Mucosa of descending colon (tissue), 3 donors: Measurements from ENCODE around the gene MICA. TPM values are rescaled to one million over a fixed set of nuclear protein-coding genes. Genes with fewer than 3 reads are reported as not detected.
"Not testable (repeated sequence)": the region's sequence is repeated elsewhere in the genome, so short reads cannot be mapped to it uniquely, and the experiment has no call there.

ENCODE experiments used
- ATAC-seq: fragments of 200-7000 bp; cut with Tn5 transposase; one replicate; pipeline ENCODE4 v1.9.1; 2020; ENCODE audit warnings: mild to moderate bottlenecking, moderate library complexity
- DNase-seq, 3 donors: peaks; one replicate each; pipeline ENCODE4 v3.0.0-alpha.2; 2020
- H3K36me3 ChIP-seq: fragments of 200-600 bp; one replicate; pipeline ENCODE4 v1.8.0; 2021; ENCODE audit warnings: low read depth, mild to moderate bottlenecking
- H3K4me1 ChIP-seq: fragments of 200-600 bp; one replicate; pipeline ENCODE4 v1.8.0; 2021; ENCODE audit warnings: low read depth, mild to moderate bottlenecking
- H3K4me3 ChIP-seq: fragments of 200-600 bp; one replicate; pipeline ENCODE4 v1.8.0; 2021; ENCODE audit warnings: mild to moderate bottlenecking
- H3K9me3 ChIP-seq: fragments of 200-600 bp; one replicate; pipeline ENCODE4 v1.8.0; 2021; ENCODE audit warnings: mild to moderate bottlenecking
- CTCF ChIP-seq: fragments of 200-600 bp; IDR thresholded peaks from one replicate; pipeline ENCODE4 v1.8.0; 2022; ENCODE audit warnings: antibody characterized with exemption, mild to moderate bottlenecking
- intact Hi-C, 2 donors: fragments of 100-400 bp; cut with DNase I in 1 of 2; cut with micrococcal nuclease in 1 of 2; formaldehyde crosslinking; loops; one replicate each; pipeline versions ENCODE4 v1.11.0 to v1.11.1; 2022; cut with DNase I, micrococcal nuclease
- total RNA-seq, 3 donors: library from RNA; stranded (reverse); fragmentation: NEBNext Ultra II Directional in 2 of 3; extraction: Animal tissue kit (Norgen Biotek cat#: 25700) in 2 of 3; gene quantifications; one replicate each; pipeline versions ENCODE4 v1.2.1 to v1.2.4, GENCODE V29; 2021 to 2023
- donor health status: DM: no; HTN: no; CAD: no; lungs with moderate emphysema.
- donor health status: DM: no; HTN: no; CAD: no.
- donor health status: DM: no; HTN: yes; CAD: no.

The MICA gene
- total RNA-seq, 3 donors from 2014 or later: 18.1 to 24.2 (median 20.7) TPM

GRCh38 chr6:31374118-31374517, 29.3 kb upstream of the MICA start:
- H3K9me3 ChIP-seq, H3K36me3 ChIP-seq, H3K4me3 ChIP-seq, ATAC-seq: not testable (repeated sequence)
- DNase-seq: peak in 1 of 3 donors; percentile 55
- peak; percentile 24 for TF ChIP-seq CTCF
- intact Hi-C loops: loop anchor here in 1 of 2 donors (5.0 kb wide), 1 partner anchor 237 kb away; the partner anchor contains the start of gene PSORS1C2
- peaks cover 13% of the 10 kb centered on the region for H3K4me1 ChIP-seq

GRCh38 chr6:31375699-31376098, 27.7 kb upstream of the MICA start:
- Histone ChIP-seq H3K9me3 (no peaks in the 10 kb centered on the region), H3K4me3 (no peak overlapping the region), H3K36me3 (no peaks in the 10 kb centered on the region), H3K4me1 (peaks cover 13% of the 10 kb centered on the region)
- no peak for DNase-seq
- intact Hi-C loops: no loop called here
- no peak for TF ChIP-seq CTCF
- no peak for ATAC-seq

- Histone ChIP-seq H3K4me1 (peaks cover 13% of the 10 kb centered on the region), H3K4me3 (no peak overlapping the region), H3K36me3 (no peaks in the 10 kb centered on the region), H3K9me3 (no peaks in the 10 kb centered on the region)
- DNase-seq (no peak), ATAC-seq (no peak)
- intact Hi-C loops: no loop called here
- no peak for TF ChIP-seq CTCF
Measured at GRCh38 chr6:31377029-31377428, 26.4 kb upstream of the MICA start.

GRCh38 chr6:31378062-31378720, 25.2 kb upstream of the MICA start:
- TF ChIP-seq CTCF: no peak
- Histone ChIP-seq H3K36me3 (no peaks in the 10 kb centered on the region), H3K4me3 (no peak overlapping the region), H3K4me1 (peaks cover 13% of the 10 kb centered on the region), H3K9me3 (no peaks in the 10 kb centered on the region)
- DNase-seq: peak; percentile 69 to 78 (median 75)
- peak; percentile 94 for ATAC-seq
- intact Hi-C loops: no loop called here

GRCh38 chr6:31378721-31379103, 24.7 kb upstream of the MICA start:
- intact Hi-C loops: no loop called here
- no peak overlapping the region for H3K4me3 ChIP-seq
- no peaks in the 10 kb centered on the region for H3K36me3 ChIP-seq
- TF ChIP-seq CTCF: no peak
- DNase-seq (no peak), ATAC-seq (peak; percentile 7)
- H3K4me1 ChIP-seq: peaks cover 13% of the 10 kb centered on the region
- no peaks in the 10 kb centered on the region for H3K9me3 ChIP-seq

GRCh38 chr6:31379850-31380249, 23.5 kb upstream of the MICA start:
- DNase-seq (peak in 1 of 3 donors; percentile 66), ATAC-seq (peak; percentile 76)
- Histone ChIP-seq H3K9me3 (no peaks in the 10 kb centered on the region), H3K4me3 (no peak overlapping the region), H3K36me3 (no peaks in the 10 kb centered on the region), H3K4me1 (peaks cover 13% of the 10 kb centered on the region)
- intact Hi-C loops: no loop called here
- no peak for TF ChIP-seq CTCF
